Smooth muscle cell (in vitro differentiated cells): ENCODE measurements around the gene ANKAR. TPM values are rescaled to one million over a fixed set of nuclear protein-coding genes. Genes with fewer than 3 reads are reported as not detected.

Experiments used
- DNase-seq: peaks from one replicate; lab custom pipeline; 2025; ENCODE audit not compliant: unreplicated experiment; lab: John Stamatoyannopoulos, UW
- H2AFZ ChIP-seq: fragments of 200-600 bp; sonication (generic); 2 replicates; pipeline ENCODE4 v1.6.0; 2016; ENCODE audit warnings: antibody characterized with exemption, low read depth, mild to moderate bottlenecking
- H3F3A ChIP-seq: fragments of 200-600 bp; sonication (generic); 2 replicates; pipeline ENCODE4 v1.6.0; 2017; ENCODE audit warnings: antibody characterized with exemption, low read depth
- H3K27ac ChIP-seq: fragments of 200-600 bp; sonication (generic); 2 replicates; pipeline ENCODE4 v1.5.1; 2016; ENCODE audit warnings: low read depth, mild to moderate bottlenecking
- H3K27me3 ChIP-seq: fragments of 200-600 bp; sonication (generic); 2 replicates; pipeline ENCODE4 v1.6.1; 2016; ENCODE audit warnings: low read depth, mild to moderate bottlenecking
- H3K36me3 ChIP-seq: fragments of 200-600 bp; sonication (generic); 2 replicates; pipeline ENCODE4 v1.5.1; 2016; ENCODE audit warnings: low read depth
- H3K4me1 ChIP-seq: fragments of 200-600 bp; sonication (generic); 2 replicates; pipeline ENCODE4 v1.5.1; 2016; ENCODE audit warnings: low read depth
- H3K4me2 ChIP-seq: fragments of 200-600 bp; sonication (generic); 2 replicates; pipeline ENCODE4 v1.6.0; 2016; ENCODE audit warnings: mild to moderate bottlenecking
- H3K4me3 ChIP-seq: fragments of 200-600 bp; sonication (generic); 2 replicates; pipeline ENCODE4 v1.5.1; 2016; ENCODE audit warnings: mild to moderate bottlenecking
- H3K79me2 ChIP-seq: fragments of 200-600 bp; sonication (generic); 2 replicates; pipeline ENCODE4 v1.6.0; 2016; ENCODE audit warnings: low read depth, mild to moderate bottlenecking
- H3K9ac ChIP-seq: fragments of 200-600 bp; sonication (generic); 2 replicates; pipeline ENCODE4 v1.6.0; 2016; ENCODE audit warnings: low read depth
- H3K9me3 ChIP-seq: fragments of 200-600 bp; sonication (generic); replicated peaks from 2 replicates; pipeline ENCODE4 v1.5.1; 2016; ENCODE audit warnings: low read depth
- H4K20me1 ChIP-seq: fragments of 200-600 bp; sonication (generic); 2 replicates; pipeline ENCODE4 v1.6.0; 2016; ENCODE audit warnings: low read depth
- WGBS: methylation state at CpG from one replicate; pipeline ENCODE4 v1.1.7; 2016; ENCODE audit warnings: low lambda C conversion rate; 5-methylcytosine and 5-hydroxymethylcytosine counted together
- polyA plus RNA-seq: library from polyadenylated mRNA; unstranded; fragments of >200 nt; fragmentation: Nextera tagmentation; extraction: Ambion mirVana; gene quantifications from 2 replicates; pipeline ENCODE4 v1.2.1, GENCODE V29; 2016
- total RNA-seq: library from RNA; depleted of rRNA; stranded (reverse); fragments of >200 nt; gene quantifications from 2 replicates; pipeline ENCODE4 v1.2.3, GENCODE V29; 2014
- TF ChIP-seq, protein P1 (sequence below): fragments of 200-600 bp; sonication (generic); IDR thresholded peaks from 2 replicates; pipeline ENCODE4 v1.5.1; 2017; ENCODE audit warnings: borderline replicate concordance, mild to moderate bottlenecking, antibody characterized with exemption; ENCODE audit not compliant: insufficient read depth, poor library complexity, severe bottlenecking

ANKAR gene
- total and polyA plus RNA-seq, 2 experiments from 2014 or later = 0.89 to 17.1 TPM

GRCh38 chr2:189679226-189679625, 4.8 kb downstream of the ANKAR start:
- Histone ChIP-seq H2AFZ (no peak overlapping the region), H3K36me3 (no peaks in the 10 kb centered on the region), H3F3A (no peaks in the 10 kb centered on the region), H3K4me3 (no peak overlapping the region), H3K9ac (no peak overlapping the region), H4K20me1 (no peaks in the 10 kb centered on the region), H3K9me3 (peaks cover 6% of the 10 kb centered on the region), H3K27me3 (no peaks in the 10 kb centered on the region), H3K4me2 (no peak overlapping the region), H3K79me2 (peaks cover 8% of the 10 kb centered on the region), H3K4me1 (peaks cover 7% of the 10 kb centered on the region), H3K27ac (no peak overlapping the region)
- TF ChIP-seq, protein P1, sequence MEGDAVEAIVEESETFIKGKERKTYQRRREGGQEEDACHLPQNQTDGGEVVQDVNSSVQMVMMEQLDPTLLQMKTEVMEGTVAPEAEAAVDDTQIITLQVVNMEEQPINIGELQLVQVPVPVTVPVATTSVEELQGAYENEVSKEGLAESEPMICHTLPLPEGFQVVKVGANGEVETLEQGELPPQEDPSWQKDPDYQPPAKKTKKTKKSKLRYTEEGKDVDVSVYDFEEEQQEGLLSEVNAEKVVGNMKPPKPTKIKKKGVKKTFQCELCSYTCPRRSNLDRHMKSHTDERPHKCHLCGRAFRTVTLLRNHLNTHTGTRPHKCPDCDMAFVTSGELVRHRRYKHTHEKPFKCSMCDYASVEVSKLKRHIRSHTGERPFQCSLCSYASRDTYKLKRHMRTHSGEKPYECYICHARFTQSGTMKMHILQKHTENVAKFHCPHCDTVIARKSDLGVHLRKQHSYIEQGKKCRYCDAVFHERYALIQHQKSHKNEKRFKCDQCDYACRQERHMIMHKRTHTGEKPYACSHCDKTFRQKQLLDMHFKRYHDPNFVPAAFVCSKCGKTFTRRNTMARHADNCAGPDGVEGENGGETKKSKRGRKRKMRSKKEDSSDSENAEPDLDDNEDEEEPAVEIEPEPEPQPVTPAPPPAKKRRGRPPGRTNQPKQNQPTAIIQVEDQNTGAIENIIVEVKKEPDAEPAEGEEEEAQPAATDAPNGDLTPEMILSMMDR = no peak
- no peak for DNase-seq

DNA sequence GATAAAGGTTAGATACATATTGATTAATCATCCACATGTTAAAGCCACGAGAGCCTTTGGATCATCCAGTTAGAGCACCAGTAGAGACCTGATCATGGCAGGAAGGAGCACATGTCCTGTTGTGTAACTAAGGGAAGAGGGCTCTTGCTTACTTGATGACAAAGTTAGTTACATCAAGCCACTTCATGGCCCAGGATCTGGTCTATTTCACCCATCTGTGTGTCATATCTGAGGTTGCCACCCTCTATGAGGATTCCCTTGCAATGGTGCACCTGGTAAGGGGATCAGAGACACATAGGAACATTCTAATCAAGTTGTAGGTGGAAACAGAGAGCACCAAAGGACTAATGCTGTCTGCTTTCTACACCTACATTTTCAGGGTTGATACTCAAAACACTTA, 6.7 kb downstream of the ANKAR start:
- no peaks in the 10 kb centered on the region for H3F3A ChIP-seq
- WGBS = 92% methylated on average over 1 of the region's 1 CpG
- no peak overlapping the region for H3K4me3 ChIP-seq
- no peaks in the 10 kb centered on the region for H3K4me1 ChIP-seq
- peaks cover 6% of the 10 kb centered on the region for H3K9me3 ChIP-seq
- no peaks in the 10 kb centered on the region for H3K36me3 ChIP-seq
- TF ChIP-seq, protein P1 = no peak
- no peak overlapping the region for H3K4me2 ChIP-seq
- DNase-seq = no peak
- H2AFZ ChIP-seq = no peak overlapping the region
- H3K27me3 ChIP-seq = no peaks in the 10 kb centered on the region
- no peak overlapping the region for H3K27ac ChIP-seq
- no peak overlapping the region for H3K9ac ChIP-seq
- peaks cover 7% of the 10 kb centered on the region for H4K20me1 ChIP-seq
- peaks cover 7% of the 10 kb centered on the region for H3K79me2 ChIP-seq

DNA sequence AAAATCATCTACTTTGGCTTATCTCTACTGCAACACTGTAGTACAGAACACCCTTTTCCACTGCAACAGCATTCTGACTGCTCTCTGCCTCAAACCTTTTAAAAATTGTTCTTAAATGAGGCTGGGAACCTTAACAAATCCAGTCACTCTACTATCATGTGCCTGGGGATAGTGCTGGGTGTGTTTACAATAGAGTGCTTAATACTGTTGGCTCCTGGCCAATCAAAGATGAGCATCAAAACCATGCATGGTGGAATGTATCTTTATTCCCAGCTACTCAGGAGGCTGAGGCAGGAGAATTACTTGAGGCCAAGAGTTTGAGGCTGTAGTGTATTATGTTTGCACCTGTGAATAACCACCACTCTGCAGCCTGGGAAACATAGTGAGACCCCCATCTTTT, 7.4 kb downstream of the ANKAR start:
- no peak overlapping the region for H3K9ac ChIP-seq
- no peaks in the 10 kb centered on the region for H3K36me3 ChIP-seq
- H3K27ac ChIP-seq = no peak overlapping the region
- H3K79me2 ChIP-seq = no peaks in the 10 kb centered on the region
- no peak overlapping the region for H3K4me3 ChIP-seq
- no peak for DNase-seq
- H4K20me1 ChIP-seq = peaks cover 7% of the 10 kb centered on the region
- no peaks in the 10 kb centered on the region for H3K27me3 ChIP-seq
- H3K9me3 ChIP-seq = peaks cover 6% of the 10 kb centered on the region
- no peak overlapping the region for H2AFZ ChIP-seq
- TF ChIP-seq, protein P1 = no peak
- H3K4me2 ChIP-seq = no peak overlapping the region
- H3F3A ChIP-seq = no peaks in the 10 kb centered on the region
- H3K4me1 ChIP-seq = no peaks in the 10 kb centered on the region

DNA sequence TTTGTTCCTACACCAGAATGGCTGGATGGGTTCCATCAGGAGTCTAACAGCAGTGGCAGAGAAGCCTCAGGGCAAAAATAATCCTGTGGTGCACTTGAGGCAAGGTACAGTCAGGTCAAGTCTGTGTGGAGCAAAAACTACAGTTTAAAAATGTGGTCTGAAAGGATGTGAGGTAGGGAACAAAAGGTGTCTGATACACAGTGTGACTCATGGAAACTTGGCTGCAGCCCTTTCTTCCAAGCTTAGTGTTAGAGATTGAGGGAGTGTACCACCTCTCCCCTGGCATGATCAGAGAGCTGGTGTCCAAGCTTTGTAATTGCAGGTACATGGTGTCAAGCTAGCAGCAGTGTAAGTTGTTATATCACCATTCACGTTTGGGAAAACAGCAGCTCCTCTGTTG, 8.9 kb downstream of the ANKAR start:
- H3K27ac ChIP-seq = no peak overlapping the region
- H3K9ac ChIP-seq = no peak overlapping the region
- peaks cover 5% of the 10 kb centered on the region for H3K9me3 ChIP-seq
- WGBS = 96% methylated on average over 1 of the region's 1 CpG
- DNase-seq = no peak
- no peak overlapping the region for H3K4me3 ChIP-seq
- no peaks in the 10 kb centered on the region for H3F3A ChIP-seq
- H3K4me1 ChIP-seq = no peaks in the 10 kb centered on the region
- TF ChIP-seq, protein P1 = no peak
- H4K20me1 ChIP-seq = peaks cover 7% of the 10 kb centered on the region
- no peak overlapping the region for H3K4me2 ChIP-seq
- H2AFZ ChIP-seq = no peak overlapping the region
- no peaks in the 10 kb centered on the region for H3K79me2 ChIP-seq
- no peaks in the 10 kb centered on the region for H3K27me3 ChIP-seq
- H3K36me3 ChIP-seq = no peaks in the 10 kb centered on the region
